ENCODE measurements around the gene RFTN1.
A peak's percentile ranks its signal among the peaks of the same experiment; 100 is the strongest.

RFTN1 gene

GRCh38 chr3:16372362-16373292 is 140.9 kb downstream of the RFTN1 start:
- H3K27ac ChIP-seq: peak overlapping the region; percentile 17 to 52
- H3K9me3 ChIP-seq: no peaks in the 10 kb centered on the region
- DNase-seq: no peak
- peaks cover 0 to 53% (median 23%) of the 10 kb centered on the region in 4 donors for H3K4me1 ChIP-seq
- H3K27me3 ChIP-seq: no peaks in the 10 kb centered on the region
- TF ChIP-seq, protein P1, sequence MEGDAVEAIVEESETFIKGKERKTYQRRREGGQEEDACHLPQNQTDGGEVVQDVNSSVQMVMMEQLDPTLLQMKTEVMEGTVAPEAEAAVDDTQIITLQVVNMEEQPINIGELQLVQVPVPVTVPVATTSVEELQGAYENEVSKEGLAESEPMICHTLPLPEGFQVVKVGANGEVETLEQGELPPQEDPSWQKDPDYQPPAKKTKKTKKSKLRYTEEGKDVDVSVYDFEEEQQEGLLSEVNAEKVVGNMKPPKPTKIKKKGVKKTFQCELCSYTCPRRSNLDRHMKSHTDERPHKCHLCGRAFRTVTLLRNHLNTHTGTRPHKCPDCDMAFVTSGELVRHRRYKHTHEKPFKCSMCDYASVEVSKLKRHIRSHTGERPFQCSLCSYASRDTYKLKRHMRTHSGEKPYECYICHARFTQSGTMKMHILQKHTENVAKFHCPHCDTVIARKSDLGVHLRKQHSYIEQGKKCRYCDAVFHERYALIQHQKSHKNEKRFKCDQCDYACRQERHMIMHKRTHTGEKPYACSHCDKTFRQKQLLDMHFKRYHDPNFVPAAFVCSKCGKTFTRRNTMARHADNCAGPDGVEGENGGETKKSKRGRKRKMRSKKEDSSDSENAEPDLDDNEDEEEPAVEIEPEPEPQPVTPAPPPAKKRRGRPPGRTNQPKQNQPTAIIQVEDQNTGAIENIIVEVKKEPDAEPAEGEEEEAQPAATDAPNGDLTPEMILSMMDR (IDR thresholded peaks at IDR 0.05): no peak
- H3K36me3 ChIP-seq: peaks cover 5 to 34% (median 12%) of the 10 kb centered on the region in 3 donors
- no peak overlapping the region for H3K4me3 ChIP-seq
- intact Hi-C loops (cut with DNase I; ENCODE audit: low total_unique reads): no loop called here

DNA sequence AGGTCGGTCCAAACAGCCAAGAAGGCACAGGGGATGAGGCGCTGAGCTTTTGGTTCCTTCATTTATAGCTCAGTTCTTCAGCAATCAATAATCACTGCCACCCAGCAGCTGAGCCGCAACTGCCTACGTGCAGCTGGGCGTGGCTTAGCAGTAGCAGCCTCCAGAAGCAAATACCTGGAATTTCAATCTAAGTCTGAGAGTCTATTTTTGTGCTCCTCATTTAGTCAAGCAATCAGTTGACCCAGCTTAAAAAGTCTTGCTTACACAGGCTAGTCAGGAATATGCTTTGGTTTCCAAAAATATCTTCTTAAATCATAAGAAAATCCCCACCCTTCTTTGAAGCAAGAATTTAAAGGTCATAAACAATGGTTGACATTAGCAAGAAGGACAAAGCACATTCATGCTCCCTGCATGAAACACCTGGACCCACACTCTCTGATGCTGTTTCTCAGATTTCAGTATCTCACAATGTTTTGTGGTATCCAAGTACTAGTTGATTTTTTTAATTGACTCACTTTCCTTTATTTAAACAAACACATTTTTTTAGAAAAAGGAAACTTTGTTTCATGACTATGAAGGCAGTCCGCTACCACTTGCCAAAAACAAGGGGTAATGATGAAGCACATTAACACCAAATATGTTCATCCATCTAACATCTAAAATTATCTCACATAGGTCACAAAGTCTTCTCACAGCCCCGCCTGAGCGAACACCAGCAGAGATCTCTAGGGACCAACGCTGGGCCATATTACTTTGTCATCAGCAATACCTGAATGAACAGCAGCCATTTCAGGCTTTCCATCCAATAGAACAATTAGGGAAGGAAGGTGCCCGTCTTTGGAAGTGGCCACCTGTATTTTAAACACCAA is 142.4 kb downstream of the RFTN1 start:
- H3K9me3 ChIP-seq: no peaks in the 10 kb centered on the region
- no peak overlapping the region for H3K4me3 ChIP-seq
- TF ChIP-seq, protein P1 (IDR thresholded peaks at IDR 0.05): no peak
- DNase-seq: no peak
- H3K27ac ChIP-seq: peak overlapping the region; percentile 44 to 52
- intact Hi-C loops (cut with DNase I; ENCODE audit: low total_unique reads): no loop called here
- no peaks in the 10 kb centered on the region for H3K27me3 ChIP-seq
- peaks cover 0 to 53% (median 23%) of the 10 kb centered on the region in 4 donors for H3K4me1 ChIP-seq
- peaks cover 0 to 38% (median 6%) of the 10 kb centered on the region in 3 donors for H3K36me3 ChIP-seq

DNA sequence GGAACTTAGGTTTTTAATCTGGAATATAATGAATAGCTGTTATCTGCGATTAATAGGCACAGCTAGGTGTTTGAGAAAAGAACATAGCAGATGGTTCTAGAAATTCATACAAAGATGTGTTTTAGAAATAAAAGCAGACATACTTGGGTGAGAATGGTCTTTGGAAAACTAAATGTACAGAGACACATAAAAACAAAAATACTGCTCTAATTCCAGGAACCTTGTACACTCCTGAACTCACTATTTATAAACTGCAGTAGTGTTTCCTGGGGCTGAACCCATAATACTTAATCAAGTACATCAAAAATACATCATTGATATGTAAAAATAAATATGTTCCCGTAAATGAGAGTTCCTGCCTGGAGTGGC is 143.0 kb downstream of the RFTN1 start:
- Histone ChIP-seq H3K4me3 (no peak overlapping the region), H3K9me3 (no peaks in the 10 kb centered on the region), H3K36me3 (peaks cover 0 to 38% (median 6%) of the 10 kb centered on the region in 3 donors), H3K4me1 (peaks cover 0 to 53% (median 23%) of the 10 kb centered on the region in 4 donors), H3K27me3 (no peaks in the 10 kb centered on the region), H3K27ac (peak overlapping the region; percentile 44 to 52)
- no peak for DNase-seq
- TF ChIP-seq, protein P1 (IDR thresholded peaks at IDR 0.05): no peak
- intact Hi-C loops (cut with DNase I; ENCODE audit: low total_unique reads): no loop called here

DNA sequence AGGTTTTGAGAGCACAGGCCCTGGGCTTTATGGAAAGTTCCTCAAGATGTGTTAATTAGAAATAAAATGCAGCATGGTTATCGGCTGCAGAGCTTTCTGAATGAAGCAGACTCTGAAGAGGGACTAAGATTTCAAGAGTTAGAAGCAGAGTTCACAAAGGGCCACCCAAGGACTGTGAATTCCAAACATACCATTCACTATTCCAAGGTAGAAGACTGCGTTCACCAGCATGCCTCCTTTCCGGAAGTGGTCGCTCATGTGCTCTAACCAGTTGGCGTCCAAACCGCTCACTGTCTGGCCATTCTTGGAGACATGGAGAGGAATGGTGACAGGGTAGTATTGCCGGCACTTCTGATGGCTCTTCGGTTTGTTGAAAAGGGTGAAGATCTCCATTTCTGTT is 143.6 kb downstream of the RFTN1 start:
- Histone ChIP-seq H3K4me3 (no peak overlapping the region), H3K27ac (peak overlapping the region in 1 of 2 donors; percentile 52), H3K4me1 (peaks cover 0 to 53% (median 23%) of the 10 kb centered on the region in 4 donors), H3K27me3 (no peaks in the 10 kb centered on the region), H3K36me3 (peaks cover 0 to 37% (median 6%) of the 10 kb centered on the region in 3 donors), H3K9me3 (no peaks in the 10 kb centered on the region)
- DNase-seq: no peak
- TF ChIP-seq, protein P1 (IDR thresholded peaks at IDR 0.05): no peak
- intact Hi-C loops (cut with DNase I; ENCODE audit: low total_unique reads): no loop called here

GRCh38 chr3:16369276-16369675 is 144.2 kb downstream of the RFTN1 start:
- no peak for DNase-seq
- TF ChIP-seq, protein P1 (IDR thresholded peaks at IDR 0.05): no peak
- intact Hi-C loops (cut with DNase I; ENCODE audit: low total_unique reads): no loop called here
- peaks cover 0 to 39% (median 6%) of the 10 kb centered on the region in 3 donors for H3K36me3 ChIP-seq
- H3K4me3 ChIP-seq: no peak overlapping the region
- no peaks in the 10 kb centered on the region for H3K9me3 ChIP-seq
- H3K4me1 ChIP-seq: peaks cover 0 to 52% (median 23%) of the 10 kb centered on the region in 4 donors
- H3K27ac ChIP-seq: no peak overlapping the region
- H3K27me3 ChIP-seq: no peaks in the 10 kb centered on the region

All from tibial artery (tissue), 4 donors.